Measurements from ENCODE around the gene PRKACA. TPM values are rescaled to one million over a fixed set of nuclear protein-coding genes. Genes with fewer than 3 reads are reported as not detected.
A peak's percentile ranks its signal among the peaks of the same experiment; 100 is the strongest.

PRKACA gene
- total RNA-seq, 4 donors from 2014 or later, result 18.2 to 39.8 (median 30.0) TPM

GRCh38 chr19:14156971-14157717 lies 39.6 kb upstream of the PRKACA start:
- TF ChIP-seq POLR2A (IDR thresholded peaks at IDR 0.05) (no peak), CTCF (IDR thresholded peaks at IDR 0.05) (no peak)
- DNase-seq, result no peak
- no peaks in the 10 kb centered on the region for H3K27me3 ChIP-seq
- no peaks in the 10 kb centered on the region for H3K4me1 ChIP-seq
- no peak overlapping the region for H3K27ac ChIP-seq
- H3K9me3 ChIP-seq, result no peaks in the 10 kb centered on the region
- no peak overlapping the region for H3K4me3 ChIP-seq
- peaks cover 0 to 65% (median 0%) of the 10 kb centered on the region in 3 donors for H3K36me3 ChIP-seq

GRCh38 chr19:14156122-14156521 lies 38.6 kb upstream of the PRKACA start:
- Histone ChIP-seq H3K4me1 (no peaks in the 10 kb centered on the region), H3K36me3 (peaks cover 0 to 69% (median 0%) of the 10 kb centered on the region in 3 donors), H3K4me3 (no peak overlapping the region), H3K27ac (no peak overlapping the region), H3K27me3 (no peaks in the 10 kb centered on the region), H3K9me3 (no peaks in the 10 kb centered on the region)
- no peak for DNase-seq
- TF ChIP-seq POLR2A (IDR thresholded peaks at IDR 0.05), result no peak
- TF ChIP-seq CTCF (IDR thresholded peaks at IDR 0.05), result no peak

DNA sequence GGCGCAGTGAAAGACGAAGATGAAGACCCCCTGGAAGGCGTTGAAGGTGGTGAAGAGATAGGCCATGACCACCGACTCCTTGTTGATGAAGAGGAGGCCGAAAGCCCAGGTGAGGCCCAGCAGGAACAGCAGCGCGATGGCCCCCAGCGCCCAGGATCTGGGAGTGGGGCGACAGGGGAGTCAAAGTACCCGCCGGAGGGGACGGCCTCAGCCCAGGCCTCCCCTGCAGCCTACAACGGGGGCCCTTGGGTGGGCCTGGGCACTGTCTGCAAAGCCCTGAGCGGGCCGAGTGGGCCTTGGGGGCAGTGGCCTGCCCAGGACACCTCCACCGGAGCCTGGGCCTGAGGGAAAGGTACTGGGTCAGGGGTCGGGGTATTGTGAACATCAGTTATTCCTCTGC lies 37.8 kb upstream of the PRKACA start:
- TF ChIP-seq CTCF (IDR thresholded peaks at IDR 0.05) (no peak), POLR2A (IDR thresholded peaks at IDR 0.05) (no peak)
- DNase-seq, result no peak
- peaks cover 0 to 73% (median 0%) of the 10 kb centered on the region in 3 donors for H3K36me3 ChIP-seq
- no peaks in the 10 kb centered on the region for H3K9me3 ChIP-seq
- H3K27me3 ChIP-seq, result no peaks in the 10 kb centered on the region
- no peak overlapping the region for H3K4me3 ChIP-seq
- H3K27ac ChIP-seq, result no peak overlapping the region
- peaks cover 0 to under 1% (median 0%) of the 10 kb centered on the region in 4 donors for H3K4me1 ChIP-seq

DNA sequence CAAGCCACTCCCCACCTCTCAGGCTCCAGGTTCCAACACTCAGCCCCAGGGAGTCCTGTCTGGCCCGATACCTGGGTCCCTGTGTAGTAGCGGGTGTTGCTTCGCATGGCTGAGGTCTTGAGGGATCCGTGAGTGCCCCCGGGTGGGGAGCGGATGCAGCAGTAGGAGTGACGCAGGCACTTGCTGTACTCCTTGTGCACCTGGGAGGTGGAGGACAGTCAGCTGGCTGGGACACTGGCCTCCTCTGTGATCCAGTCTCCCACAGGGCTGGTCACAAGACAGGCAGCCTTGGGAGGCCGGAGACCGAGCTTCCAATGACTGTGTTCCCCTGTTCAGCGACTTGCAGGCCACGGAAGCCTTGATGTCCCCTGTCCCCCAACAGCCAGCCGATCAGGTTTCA lies 35.2 kb upstream of the PRKACA start:
- no peaks in the 10 kb centered on the region for H3K9me3 ChIP-seq
- peaks cover 0 to 53% (median 0%) of the 10 kb centered on the region in 3 donors for H3K36me3 ChIP-seq
- TF ChIP-seq CTCF (IDR thresholded peaks at IDR 0.05) (no peak), POLR2A (IDR thresholded peaks at IDR 0.05) (no peak)
- no peak overlapping the region for H3K27ac ChIP-seq
- no peaks in the 10 kb centered on the region for H3K27me3 ChIP-seq
- peaks cover 0 to 27% (median 10%) of the 10 kb centered on the region in 4 donors for H3K4me1 ChIP-seq
- DNase-seq, result no peak
- no peak overlapping the region for H3K4me3 ChIP-seq

GRCh38 chr19:14150770-14151661 lies 33.5 kb upstream of the PRKACA start:
- TF ChIP-seq POLR2A (IDR thresholded peaks at IDR 0.05) (no peak), CTCF (IDR thresholded peaks at IDR 0.05) (no peak)
- Histone ChIP-seq H3K27me3 (no peaks in the 10 kb centered on the region), H3K4me1 (peaks cover 0 to 27% (median 10%) of the 10 kb centered on the region in 4 donors), H3K36me3 (peaks cover 0 to 36% (median 0%) of the 10 kb centered on the region in 3 donors), H3K4me3 (no peak overlapping the region), H3K27ac (peak overlapping the region in 2 of 4 donors; percentile 57 to 71), H3K9me3 (no peaks in the 10 kb centered on the region)
- DNase-seq, result no peak
